Brain pericyte (primary cell): ENCODE measurements around the gene TMEM52.

Experiments
- DNase-seq: peaks from one replicate; pipeline ENCODE4 v3.0.0-alpha.2; 2012; ENCODE audit warnings: low read depth, low spot score

TMEM52 gene

GRCh38 chr1:1914971-1915692 is 3.9 kb downstream of the TMEM52 start, which contains the start of gene CALML6:
Gene CALML6, plus strand, starts transcription at chr1:1915260. Its CDS starts 21 bp downstream, at chr1:1915281.
- DNase-seq = no peak

DNA sequence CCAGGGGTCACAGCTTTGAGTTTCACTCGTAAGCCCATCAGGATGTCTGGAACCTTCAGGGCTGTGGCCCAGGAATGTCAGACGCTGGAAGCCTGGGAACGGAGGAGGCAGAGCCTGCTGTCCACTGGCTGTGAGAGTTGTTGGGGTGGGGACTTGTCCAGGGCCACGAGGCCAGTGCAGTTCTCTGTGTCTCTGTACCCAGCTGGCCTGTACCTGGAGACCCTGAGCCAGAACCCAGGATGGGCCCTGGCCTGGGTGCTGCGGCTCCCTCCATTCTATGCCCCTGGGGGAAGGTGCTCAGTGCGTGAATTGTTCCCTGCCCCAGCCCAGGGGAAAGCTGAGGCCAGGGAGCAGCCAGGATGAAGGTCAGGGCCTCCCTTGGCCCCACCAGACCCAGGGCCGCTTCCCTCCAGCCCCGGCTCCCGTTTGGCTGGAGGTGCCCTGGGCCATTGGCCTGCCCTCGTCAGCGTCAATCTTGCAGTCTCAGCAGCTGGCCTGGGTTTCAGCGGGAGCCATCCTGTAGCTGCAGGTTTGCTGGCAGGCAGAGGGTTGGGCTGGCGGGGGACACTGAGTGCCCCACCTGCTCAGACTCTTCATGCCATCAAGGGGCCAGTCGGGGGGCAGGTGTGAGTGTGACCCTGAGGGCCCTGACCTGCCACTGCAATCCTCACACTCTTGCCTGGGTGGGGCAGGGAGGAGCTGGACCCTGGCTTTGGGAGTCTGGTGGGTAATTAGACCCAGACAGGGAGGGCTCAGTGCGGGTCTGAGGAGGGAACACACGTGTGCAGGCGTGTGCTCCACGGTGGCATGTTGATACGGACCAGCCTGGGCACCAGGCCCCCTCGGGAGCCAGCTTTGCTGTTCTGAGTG is 4.7 kb downstream of the TMEM52 start:
- no peak for DNase-seq

DNA sequence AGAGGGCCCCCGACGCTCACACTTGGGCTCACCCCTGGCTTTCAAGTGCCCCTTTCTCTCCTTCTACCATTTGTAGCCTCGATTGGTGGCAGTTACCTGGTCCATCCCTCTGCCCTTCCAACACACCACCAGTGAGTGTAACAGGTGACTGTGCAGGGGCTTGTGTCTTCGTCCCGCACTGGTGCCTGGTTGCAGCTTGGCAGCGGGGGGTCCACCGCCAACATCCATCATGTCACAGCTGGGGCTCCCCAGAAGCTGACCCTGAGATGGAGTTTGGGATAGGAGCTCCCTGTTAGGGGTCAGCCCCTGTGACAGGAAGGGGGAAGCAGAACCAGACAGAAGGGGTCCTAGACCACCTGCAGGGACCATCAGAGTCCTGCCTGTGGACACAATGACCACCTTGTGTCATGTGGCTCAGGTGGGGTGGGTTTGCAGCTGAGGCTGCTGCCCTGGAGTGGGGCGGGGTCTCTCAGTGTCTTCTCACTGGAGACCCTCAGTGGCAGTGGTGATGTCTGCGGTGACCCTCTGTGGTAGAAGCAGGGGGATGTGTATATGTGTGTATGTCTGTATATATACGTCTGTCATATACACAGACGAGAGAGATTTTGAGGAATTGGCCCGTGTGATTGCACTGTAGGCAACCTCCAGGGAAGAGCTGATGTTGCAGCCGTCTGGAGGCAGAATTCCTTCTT is 7.6 kb downstream of the TMEM52 start:
- no peak for DNase-seq

- DNase-seq = no peak
Observed at GRCh38 chr1:1910651-1911331, 8.3 kb downstream of the TMEM52 start.

- no peak for DNase-seq
Observed at GRCh38 chr1:1910033-1910465, 9.0 kb downstream of the TMEM52 start.

GRCh38 chr1:1908506-1908791 is 10.6 kb downstream of the TMEM52 start:
- no peak for DNase-seq

- no peak for DNase-seq
Observed at GRCh38 chr1:1907098-1907736, 11.9 kb downstream of the TMEM52 start.

GRCh38 chr1:1906185-1907097 is 12.6 kb downstream of the TMEM52 start:
- DNase-seq = no peak

GRCh38 chr1:1903224-1903623 is 15.9 kb downstream of the TMEM52 start:
- no peak for DNase-seq

- DNase-seq = no peak
Observed at GRCh38 chr1:1901641-1902294, 17.3 kb downstream of the TMEM52 start.

DNA sequence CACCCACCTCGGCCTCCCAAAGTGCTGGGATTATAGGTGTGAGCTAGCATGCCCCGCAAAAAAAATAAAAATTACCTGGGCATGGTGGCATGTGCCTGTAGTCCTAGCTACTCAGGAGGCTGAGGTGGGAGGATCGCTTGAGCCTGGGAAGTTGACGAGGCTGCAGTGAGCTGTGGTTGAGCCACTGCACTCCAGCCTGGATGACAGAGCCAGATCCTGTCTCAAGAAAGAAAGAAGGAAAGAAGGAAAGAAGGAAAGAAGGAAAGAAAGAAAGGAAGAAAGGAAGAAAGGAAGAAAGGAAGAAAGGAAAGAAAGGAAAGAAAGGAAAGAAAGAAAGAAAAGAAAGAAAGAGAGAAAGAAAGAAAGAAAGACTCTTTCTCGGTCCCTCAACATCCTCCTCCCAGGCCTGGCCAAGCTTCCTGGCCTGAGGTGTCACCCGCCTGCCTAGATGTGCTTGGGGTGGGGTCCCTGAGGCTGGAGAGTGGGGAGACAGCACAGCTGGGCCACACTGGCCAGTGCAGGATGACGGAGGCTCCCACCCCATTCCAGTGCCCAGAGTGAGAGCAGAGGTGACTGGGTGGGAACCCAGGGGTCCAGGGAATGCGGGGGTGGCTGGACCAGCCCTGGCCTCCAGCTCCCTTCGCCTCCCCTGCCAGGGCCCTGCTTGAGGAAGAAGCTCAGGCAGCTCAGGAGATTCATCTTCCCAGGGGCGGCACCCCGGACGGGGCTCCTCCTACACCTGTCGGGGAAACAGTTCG is 18.0 kb downstream of the TMEM52 start:
- no peak for DNase-seq

DNA sequence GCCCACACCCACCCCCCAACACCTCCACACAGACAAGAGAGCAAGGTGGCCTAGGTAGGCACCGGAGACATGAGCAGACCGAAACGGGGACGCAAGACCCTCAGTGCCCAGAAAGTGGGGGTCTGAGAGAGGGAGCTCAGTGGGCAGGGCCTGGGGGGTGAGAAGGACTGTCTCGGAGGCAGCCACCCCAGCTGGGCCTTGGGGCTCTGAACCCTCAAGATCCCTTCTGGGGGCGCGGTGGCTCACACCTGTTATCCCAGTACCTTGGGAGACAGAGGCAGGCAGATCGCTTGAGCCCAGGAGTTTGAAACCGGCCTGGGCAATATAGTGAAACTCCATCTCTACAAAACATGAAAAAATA is 19.1 kb downstream of the TMEM52 start:
- DNase-seq = no peak

GRCh38 chr1:1899266-1899966 is 19.7 kb downstream of the TMEM52 start:
- DNase-seq = no peak

- no peak for DNase-seq
Observed at GRCh38 chr1:1898246-1898933, 20.7 kb downstream of the TMEM52 start.

DNA sequence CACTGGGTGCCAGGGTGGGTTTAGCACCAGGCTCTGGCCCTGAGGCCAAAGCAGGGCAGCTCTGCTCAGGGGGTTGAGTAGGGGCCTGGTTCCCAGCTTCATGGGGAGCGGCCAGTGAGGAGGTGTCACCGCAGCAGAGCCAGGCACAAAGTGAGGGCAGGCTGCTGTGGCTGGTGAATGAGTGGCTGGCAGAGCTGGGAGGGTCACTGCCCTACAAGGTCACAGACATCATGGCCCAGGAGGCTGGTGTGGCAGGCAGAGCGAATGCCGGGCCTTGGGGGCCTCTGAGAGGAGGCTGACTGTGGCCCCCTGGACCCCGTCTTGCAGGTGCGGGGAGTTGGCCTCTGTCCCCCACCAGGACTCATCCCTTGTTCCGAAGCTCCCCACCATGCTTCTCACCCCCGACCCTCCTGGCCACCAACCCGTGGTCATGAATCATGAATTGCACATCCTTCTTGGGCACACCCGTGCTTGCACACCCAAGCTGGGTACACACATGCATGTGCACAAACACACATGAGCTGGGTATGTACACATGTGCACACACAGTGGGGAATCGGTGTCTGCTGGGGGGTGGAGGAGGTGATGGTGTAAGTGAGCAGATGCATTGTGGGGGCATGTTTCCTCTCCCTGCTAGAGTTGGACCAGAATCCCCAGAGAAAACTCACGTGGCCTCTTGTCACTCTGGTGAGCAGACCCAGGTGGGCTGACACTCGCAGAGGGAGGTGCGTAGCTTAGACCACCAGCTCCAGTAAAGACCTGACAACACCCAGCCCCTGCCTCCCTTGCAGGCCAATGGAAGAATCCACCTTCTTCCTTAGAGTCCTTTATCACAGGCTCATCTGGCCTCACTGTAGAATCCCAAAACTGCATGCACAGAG is 23.4 kb downstream of the TMEM52 start:
- no peak for DNase-seq

GRCh38 chr1:1895060-1895418 is 24.0 kb downstream of the TMEM52 start:
- no peak for DNase-seq
